ENCODE results near the gene BTBD9. TPM values are rescaled to one million over a fixed set of nuclear protein-coding genes. Genes with fewer than 3 reads are reported as not detected.

BTBD9 gene
- total and polyA plus RNA-seq, 2 experiments from 2014 or later: 13.0 to 17.0 TPM

DNA sequence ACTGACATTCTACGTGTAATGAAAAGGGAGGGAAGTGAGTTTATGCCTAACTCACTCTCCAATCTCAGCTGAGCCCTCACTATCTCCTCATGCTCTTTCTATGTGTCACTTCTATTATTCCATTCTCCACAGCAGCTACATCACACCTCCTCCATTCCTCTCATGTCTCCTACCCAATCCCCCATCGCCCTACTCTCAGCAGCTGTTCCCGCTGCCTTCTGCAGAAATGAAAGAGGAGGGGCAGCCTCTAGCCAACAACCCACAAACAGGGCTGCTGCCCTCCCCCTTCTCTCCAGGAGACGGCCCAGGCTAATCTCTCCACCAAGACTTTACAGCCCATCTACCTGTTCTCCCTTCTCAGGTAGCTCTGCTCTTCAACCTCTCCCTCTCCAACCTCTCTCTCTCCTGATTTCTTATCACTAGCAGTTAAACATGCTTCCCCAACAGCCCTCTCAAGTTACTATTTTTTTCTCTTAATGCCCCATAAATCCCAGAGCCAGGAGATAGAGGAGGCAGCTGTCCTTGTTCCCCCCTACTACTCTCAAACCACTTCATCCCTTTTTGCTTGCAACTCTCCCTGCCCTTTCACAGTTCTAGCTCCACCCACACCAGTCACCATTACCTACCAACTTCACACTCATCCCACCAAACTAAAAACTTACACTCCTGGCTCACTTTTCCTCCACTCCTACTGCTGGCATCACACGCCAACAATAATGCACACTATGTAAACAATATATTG is 136.5 kb downstream of the BTBD9 start:
- Histone ChIP-seq H3K4me2 (no peak overlapping the region), H4K20me1 (ENCODE audit: insufficient read depth, poor library complexity, severe bottlenecking) (no peaks in the 10 kb centered on the region), H3K27ac (no peak overlapping the region), H3K4me3 (no peak overlapping the region), H3K79me2 (no peaks in the 10 kb centered on the region), H3K27me3 (no peaks in the 10 kb centered on the region), H3K9me3 (ENCODE audit: low read depth) (no peaks in the 10 kb centered on the region), H3K9me2 (replicated peaks; ENCODE audit: insufficient read depth) (no peaks in the 10 kb centered on the region), H3K36me3 (replicated peaks; ENCODE audit: insufficient read depth, low read depth) (no peaks in the 10 kb centered on the region), H2AFZ (no peak overlapping the region), H3K4me1 (ENCODE audit: insufficient read depth) (peaks cover 14% of the 10 kb centered on the region)
- DNase-seq (ENCODE audit: low spot score): no peak
- TF ChIP-seq EZH2 (IDR thresholded peaks at IDR 0.05; ENCODE audit: borderline replicate concordance): no peak
- no peak for TF ChIP-seq EZH2phosphoT487 (IDR thresholded peaks at IDR 0.05; ENCODE audit: low read depth, severe bottlenecking, unreplicated experiment)
- no peak for TF ChIP-seq CTCF (IDR thresholded peaks at IDR 0.05; ENCODE audit: poor library complexity)
- 58% methylated on average over 5 of the region's 5 CpGs for WGBS (ENCODE audit: low lambda C conversion rate, missing lambda C conversion rate)

- Histone ChIP-seq H3K79me2 (no peaks in the 10 kb centered on the region), H3K4me1 (ENCODE audit: insufficient read depth) (peaks cover 14% of the 10 kb centered on the region), H4K20me1 (ENCODE audit: insufficient read depth, poor library complexity, severe bottlenecking) (no peaks in the 10 kb centered on the region), H2AFZ (no peak overlapping the region), H3K9me3 (ENCODE audit: low read depth) (no peaks in the 10 kb centered on the region), H3K27ac (no peak overlapping the region), H3K9me2 (replicated peaks; ENCODE audit: insufficient read depth) (no peaks in the 10 kb centered on the region), H3K4me3 (no peak overlapping the region), H3K36me3 (replicated peaks; ENCODE audit: insufficient read depth, low read depth) (no peaks in the 10 kb centered on the region), H3K27me3 (no peaks in the 10 kb centered on the region), H3K4me2 (no peak overlapping the region)
- 67% methylated on average over 4 of the region's 4 CpGs for WGBS (ENCODE audit: low lambda C conversion rate, missing lambda C conversion rate)
- DNase-seq (ENCODE audit: low spot score): no peak
- TF ChIP-seq EZH2phosphoT487 (IDR thresholded peaks at IDR 0.05; ENCODE audit: low read depth, severe bottlenecking, unreplicated experiment): no peak
Measured at GRCh38 chr6:38502423-38502822, 137.3 kb downstream of the BTBD9 start.

DNA sequence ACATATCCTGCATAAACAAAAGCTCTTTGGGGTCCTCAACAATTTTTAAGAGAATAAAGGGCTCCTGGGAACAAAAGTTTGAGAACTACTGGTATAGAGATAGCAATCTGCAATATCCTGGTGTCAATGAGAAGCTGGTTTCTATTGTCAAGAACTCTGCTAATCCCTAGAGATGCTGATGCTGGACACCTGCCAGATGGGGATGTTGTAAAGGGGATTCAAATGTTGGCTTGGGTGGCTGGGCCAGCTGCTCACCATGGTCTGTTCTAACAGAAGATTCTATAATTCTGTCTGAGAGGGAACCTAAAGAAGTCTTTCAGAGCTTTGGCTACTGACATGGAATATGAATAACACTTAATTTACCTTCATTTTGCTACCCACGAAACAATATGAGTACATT is 137.8 kb downstream of the BTBD9 start:
- Histone ChIP-seq H3K4me3 (no peak overlapping the region), H3K9me2 (replicated peaks; ENCODE audit: insufficient read depth) (no peaks in the 10 kb centered on the region), H3K9me3 (ENCODE audit: low read depth) (no peaks in the 10 kb centered on the region), H3K4me2 (no peak overlapping the region), H3K27ac (no peak overlapping the region), H3K27me3 (no peaks in the 10 kb centered on the region), H4K20me1 (ENCODE audit: insufficient read depth, poor library complexity, severe bottlenecking) (no peaks in the 10 kb centered on the region), H3K79me2 (no peaks in the 10 kb centered on the region), H2AFZ (no peak overlapping the region), H3K4me1 (ENCODE audit: insufficient read depth) (peaks cover 14% of the 10 kb centered on the region), H3K36me3 (replicated peaks; ENCODE audit: insufficient read depth, low read depth) (no peaks in the 10 kb centered on the region)
- no peak for TF ChIP-seq EZH2phosphoT487 (IDR thresholded peaks at IDR 0.05; ENCODE audit: low read depth, severe bottlenecking, unreplicated experiment)
- no peak for TF ChIP-seq CTCF (IDR thresholded peaks at IDR 0.05; ENCODE audit: poor library complexity)
- TF ChIP-seq EZH2 (IDR thresholded peaks at IDR 0.05; ENCODE audit: borderline replicate concordance): no peak
- DNase-seq (ENCODE audit: low spot score): no peak
- WGBS (ENCODE audit: low lambda C conversion rate, missing lambda C conversion rate): 100% methylated on average over 1 of the region's 1 CpG

DNA sequence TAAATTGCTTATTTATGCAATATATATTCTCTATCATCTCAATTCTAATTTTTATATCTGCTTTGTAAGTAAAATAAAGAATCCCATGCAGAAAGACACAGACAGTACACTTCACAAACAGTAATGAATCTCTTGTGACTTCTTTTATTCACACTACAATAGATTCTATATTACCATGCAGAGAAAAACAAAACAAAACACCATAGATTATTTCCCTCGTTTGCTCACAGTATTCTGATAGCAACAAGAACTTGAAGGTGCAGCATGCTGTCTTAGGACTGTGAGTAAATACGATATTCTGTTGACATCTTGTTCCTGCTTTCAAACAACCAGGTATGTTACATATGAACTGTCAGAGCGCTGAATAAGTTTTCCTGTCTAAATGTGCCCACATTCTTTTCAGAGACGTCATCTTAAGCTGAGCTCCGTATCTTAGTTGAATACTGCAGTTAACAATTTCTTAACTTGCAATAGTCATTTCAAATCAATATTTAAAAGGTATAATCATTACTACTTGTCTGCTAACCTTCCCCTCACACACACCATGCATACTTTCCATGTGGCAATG is 140.1 kb downstream of the BTBD9 start:
- Histone ChIP-seq H3K4me3 (no peak overlapping the region), H3K79me2 (no peaks in the 10 kb centered on the region), H4K20me1 (ENCODE audit: insufficient read depth, poor library complexity, severe bottlenecking) (no peaks in the 10 kb centered on the region), H3K9me2 (replicated peaks; ENCODE audit: insufficient read depth) (no peaks in the 10 kb centered on the region), H3K27me3 (no peaks in the 10 kb centered on the region), H3K9me3 (ENCODE audit: low read depth) (no peaks in the 10 kb centered on the region), H2AFZ (no peak overlapping the region), H3K4me2 (no peak overlapping the region), H3K4me1 (ENCODE audit: insufficient read depth) (peaks cover 14% of the 10 kb centered on the region), H3K36me3 (replicated peaks; ENCODE audit: insufficient read depth, low read depth) (no peaks in the 10 kb centered on the region), H3K27ac (no peak overlapping the region)
- TF ChIP-seq EZH2phosphoT487 (IDR thresholded peaks at IDR 0.05; ENCODE audit: low read depth, severe bottlenecking, unreplicated experiment) (no peak), CTCF (IDR thresholded peaks at IDR 0.05; ENCODE audit: poor library complexity) (no peak), EZH2 (IDR thresholded peaks at IDR 0.05; ENCODE audit: borderline replicate concordance) (no peak)
- WGBS (ENCODE audit: low lambda C conversion rate, missing lambda C conversion rate): 58% methylated on average over 5 of the region's 5 CpGs
- no peak for DNase-seq (ENCODE audit: low spot score)

Data from hepatocyte (in vitro differentiated cells).